Measurements from ENCODE around the gene MFAP2.

The MFAP2 gene

GRCh38 chr1:16998589-16998988, 18.2 kb upstream of the MFAP2 start:
- TF ChIP-seq ZNF274 (IDR thresholded peaks at IDR 0.05; ENCODE audit: low read depth, low read length), result no peak
- H3K4me3 ChIP-seq (ENCODE audit: low read length), result no peak overlapping the region

- no peak for TF ChIP-seq ZNF274 (IDR thresholded peaks at IDR 0.05; ENCODE audit: low read depth, low read length)
- no peak overlapping the region for H3K4me3 ChIP-seq (ENCODE audit: low read length)
These were observed 16.4 kb upstream of the MFAP2 start for GRCh38 chr1:16996845-16997244.

GRCh38 chr1:16993521-16994038, 13.2 kb upstream of the MFAP2 start:
- no peak for TF ChIP-seq ZNF274 (IDR thresholded peaks at IDR 0.05; ENCODE audit: low read depth, low read length)

GRCh38 chr1:16992675-16993074, 12.3 kb upstream of the MFAP2 start:
- no peak for TF ChIP-seq ZNF274 (IDR thresholded peaks at IDR 0.05; ENCODE audit: low read depth, low read length)
- no peak overlapping the region for H3K4me3 ChIP-seq (ENCODE audit: low read length)

More at GRCh38 chr1:16993521-16994038, 13.2 kb upstream of the MFAP2 start:
- no peak overlapping the region for H3K4me3 ChIP-seq (ENCODE audit: low read length)

- no peak overlapping the region for H3K4me3 ChIP-seq (ENCODE audit: low read length)
- no peak for TF ChIP-seq ZNF274 (IDR thresholded peaks at IDR 0.05; ENCODE audit: low read depth, low read length)
These were observed 11.7 kb upstream of the MFAP2 start for GRCh38 chr1:16992102-16992501.

GRCh38 chr1:16991571-16991970, 11.2 kb upstream of the MFAP2 start:
- no peak for TF ChIP-seq ZNF274 (IDR thresholded peaks at IDR 0.05; ENCODE audit: low read depth, low read length)
- no peak overlapping the region for H3K4me3 ChIP-seq (ENCODE audit: low read length)

GRCh38 chr1:16989676-16990391, 9.4 kb upstream of the MFAP2 start:
- no peak for TF ChIP-seq ZNF274 (IDR thresholded peaks at IDR 0.05; ENCODE audit: low read depth, low read length)

GRCh38 chr1:16988210-16988609, 7.8 kb upstream of the MFAP2 start:
- no peak overlapping the region for H3K4me3 ChIP-seq (ENCODE audit: low read length)
- no peak for TF ChIP-seq ZNF274 (IDR thresholded peaks at IDR 0.05; ENCODE audit: low read depth, low read length)

More at GRCh38 chr1:16989676-16990391, 9.4 kb upstream of the MFAP2 start:
- H3K4me3 ChIP-seq (ENCODE audit: low read length), result no peak overlapping the region

GRCh38 chr1:16986962-16987361, 6.5 kb upstream of the MFAP2 start:
- no peak overlapping the region for H3K4me3 ChIP-seq (ENCODE audit: low read length)
- no peak for TF ChIP-seq ZNF274 (IDR thresholded peaks at IDR 0.05; ENCODE audit: low read depth, low read length)

- TF ChIP-seq ZNF274 (IDR thresholded peaks at IDR 0.05; ENCODE audit: low read depth, low read length), result no peak
- no peak overlapping the region for H3K4me3 ChIP-seq (ENCODE audit: low read length)
These were observed 6.1 kb upstream of the MFAP2 start for GRCh38 chr1:16986560-16986959.

- H3K4me3 ChIP-seq (ENCODE audit: low read length), result no peak overlapping the region
- no peak for TF ChIP-seq ZNF274 (IDR thresholded peaks at IDR 0.05; ENCODE audit: low read depth, low read length)
These were observed 5.7 kb upstream of the MFAP2 start for GRCh38 chr1:16986113-16986512.

- no peak overlapping the region for H3K4me3 ChIP-seq (ENCODE audit: low read length)
- no peak for TF ChIP-seq ZNF274 (IDR thresholded peaks at IDR 0.05; ENCODE audit: low read depth, low read length)
These were observed 4.3 kb upstream of the MFAP2 start for GRCh38 chr1:16984717-16985116.

GRCh38 chr1:16983649-16984048, 3.2 kb upstream of the MFAP2 start:
- TF ChIP-seq ZNF274 (IDR thresholded peaks at IDR 0.05; ENCODE audit: low read depth, low read length), result no peak
- H3K4me3 ChIP-seq (ENCODE audit: low read length), result no peak overlapping the region

- H3K4me3 ChIP-seq (ENCODE audit: low read length), result no peak overlapping the region
- TF ChIP-seq ZNF274 (IDR thresholded peaks at IDR 0.05; ENCODE audit: low read depth, low read length), result no peak
These were observed 2.5 kb upstream of the MFAP2 start for GRCh38 chr1:16982902-16983301.

GRCh38 chr1:16981269-16981849, 939 bp upstream of the MFAP2 start:
- TF ChIP-seq ZNF274 (IDR thresholded peaks at IDR 0.05; ENCODE audit: low read depth, low read length), result no peak
- H3K4me3 ChIP-seq (ENCODE audit: low read length), result no peak overlapping the region
